ENCODE measurements around the gene EXOSC3.

DNA sequence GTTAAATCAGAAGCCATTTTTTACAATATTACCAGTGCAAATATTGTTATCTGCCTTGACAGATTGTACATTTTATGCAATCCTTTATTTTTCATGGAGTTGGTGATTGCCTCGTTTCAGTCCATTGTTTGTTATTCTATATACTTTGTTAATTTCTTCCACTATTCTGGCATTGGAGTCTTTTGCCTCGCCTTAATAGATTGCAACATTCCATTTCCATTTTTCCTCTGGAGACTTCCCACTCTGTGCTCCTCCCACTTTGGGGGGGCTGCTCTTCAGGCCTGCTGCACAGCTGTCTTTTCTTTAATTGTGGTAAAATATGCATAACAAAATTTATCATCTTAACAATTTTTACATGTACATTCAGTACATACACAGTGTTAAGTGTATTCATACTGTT lies 11.4 kb upstream of the EXOSC3 start:
- TF ChIP-seq POLR2A (IDR thresholded peaks at IDR 0.05): no peak
- TF ChIP-seq, protein P1, sequence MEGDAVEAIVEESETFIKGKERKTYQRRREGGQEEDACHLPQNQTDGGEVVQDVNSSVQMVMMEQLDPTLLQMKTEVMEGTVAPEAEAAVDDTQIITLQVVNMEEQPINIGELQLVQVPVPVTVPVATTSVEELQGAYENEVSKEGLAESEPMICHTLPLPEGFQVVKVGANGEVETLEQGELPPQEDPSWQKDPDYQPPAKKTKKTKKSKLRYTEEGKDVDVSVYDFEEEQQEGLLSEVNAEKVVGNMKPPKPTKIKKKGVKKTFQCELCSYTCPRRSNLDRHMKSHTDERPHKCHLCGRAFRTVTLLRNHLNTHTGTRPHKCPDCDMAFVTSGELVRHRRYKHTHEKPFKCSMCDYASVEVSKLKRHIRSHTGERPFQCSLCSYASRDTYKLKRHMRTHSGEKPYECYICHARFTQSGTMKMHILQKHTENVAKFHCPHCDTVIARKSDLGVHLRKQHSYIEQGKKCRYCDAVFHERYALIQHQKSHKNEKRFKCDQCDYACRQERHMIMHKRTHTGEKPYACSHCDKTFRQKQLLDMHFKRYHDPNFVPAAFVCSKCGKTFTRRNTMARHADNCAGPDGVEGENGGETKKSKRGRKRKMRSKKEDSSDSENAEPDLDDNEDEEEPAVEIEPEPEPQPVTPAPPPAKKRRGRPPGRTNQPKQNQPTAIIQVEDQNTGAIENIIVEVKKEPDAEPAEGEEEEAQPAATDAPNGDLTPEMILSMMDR (IDR thresholded peaks at IDR 0.05): no peak

All from heart left ventricle (tissue), 13 donors.